GM21717 (cell line): Measurements from ENCODE around the gene FILIP1L.

Experiments
- ATAC-seq: cut with Tn5 transposase; IDR thresholded peaks from one replicate; pipeline ENCODE4 v1.9.1; 2021; ENCODE audit warnings: mild to moderate bottlenecking, moderate library complexity; ENCODE audit not compliant: unreplicated experiment

The FILIP1L gene

DNA sequence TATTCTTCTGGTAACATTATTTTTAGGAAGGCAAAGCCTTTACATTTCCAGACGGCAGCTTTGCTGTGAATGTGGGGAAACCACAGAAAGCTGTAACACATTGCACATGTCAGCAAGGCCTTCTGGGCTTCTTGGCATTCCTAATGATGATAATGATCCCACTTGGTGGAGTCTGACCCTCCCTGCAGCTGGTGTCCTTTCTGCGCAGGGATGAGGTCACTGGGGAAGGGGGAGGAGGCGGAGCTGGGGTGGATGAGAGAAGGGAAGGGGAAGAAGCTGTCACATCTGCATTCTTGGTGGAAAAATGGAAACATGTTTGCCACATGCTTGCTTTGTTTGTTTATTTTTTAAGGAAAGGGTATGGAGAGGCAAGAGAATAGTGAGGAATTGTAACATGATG is 68.6 kb downstream of the FILIP1L start:
- no peak for ATAC-seq

DNA sequence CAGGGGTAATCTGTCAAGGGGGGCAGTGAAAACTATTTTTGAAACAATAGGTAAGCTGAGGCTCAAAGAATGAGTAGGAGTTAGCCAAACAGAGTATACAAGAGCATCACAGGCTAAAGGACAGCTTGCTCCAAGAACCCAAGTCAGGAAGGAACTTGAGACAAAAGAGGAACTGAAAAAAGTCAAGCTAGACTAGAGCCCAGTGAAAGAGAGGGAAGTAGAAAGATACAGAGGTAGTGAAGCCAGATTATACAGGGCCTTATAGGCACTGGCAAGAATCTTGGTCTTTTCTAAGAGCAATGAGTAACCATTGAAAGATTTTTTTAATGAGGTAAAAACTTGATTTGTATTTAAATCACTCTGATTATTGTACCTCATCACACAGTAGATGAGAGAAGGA is 69.9 kb downstream of the FILIP1L start:
- ATAC-seq: peak; percentile 72

DNA sequence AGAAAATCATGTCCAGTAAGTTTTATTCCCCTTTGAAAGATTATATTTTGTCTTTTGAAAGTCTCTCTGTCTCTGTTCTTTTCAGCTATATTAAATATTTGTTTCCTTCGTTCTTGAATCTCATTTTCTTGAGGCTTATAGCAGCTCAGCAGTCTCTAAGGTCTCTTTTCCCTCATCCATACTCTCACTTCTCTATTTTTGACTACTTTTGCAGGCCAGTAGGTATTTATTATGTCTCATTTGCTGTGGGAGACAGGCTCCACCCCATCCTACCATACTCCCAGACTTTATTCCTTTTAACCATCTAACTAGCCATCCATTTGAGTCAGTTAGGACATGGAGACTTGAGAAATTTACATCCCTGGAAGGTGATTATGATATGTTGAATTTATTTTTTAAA is 71.0 kb downstream of the FILIP1L start:
- no peak for ATAC-seq

DNA sequence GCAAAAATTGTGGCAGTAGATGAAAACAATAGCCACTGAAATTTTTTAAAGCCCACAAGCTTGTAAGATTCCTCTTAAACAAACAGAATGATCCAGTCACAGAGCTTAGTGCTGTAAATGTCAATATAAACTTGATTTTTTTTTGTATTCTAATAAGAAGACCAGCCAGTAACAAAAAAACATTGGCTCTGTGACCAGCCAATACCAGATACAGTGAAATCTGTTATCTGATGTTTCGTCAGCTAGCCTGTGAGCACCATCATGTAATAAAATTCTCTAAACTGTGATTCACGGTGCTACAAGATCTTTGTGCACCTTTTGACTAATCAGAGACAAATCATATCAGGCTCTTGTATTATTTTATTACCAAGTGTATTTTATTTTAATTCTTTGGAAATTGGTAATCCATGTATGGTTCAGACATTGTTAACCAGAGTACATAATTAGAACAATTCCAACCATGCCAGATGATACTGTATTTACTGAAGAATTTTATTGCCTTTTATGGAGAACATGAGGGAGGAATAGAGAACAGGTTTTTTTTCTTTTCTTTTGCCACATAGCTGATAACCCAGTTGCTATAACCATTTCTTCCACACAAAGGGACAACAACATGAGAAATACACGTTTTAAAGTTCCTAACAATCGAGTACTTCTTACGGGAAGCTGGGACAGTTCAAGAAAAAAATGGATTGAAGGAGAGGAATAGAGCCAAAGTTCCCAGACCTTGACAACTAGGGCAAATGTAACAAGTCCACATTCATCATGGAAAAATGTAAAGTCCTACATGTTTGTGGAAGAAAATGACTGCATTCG is 71.9 kb downstream of the FILIP1L start:
- no peak for ATAC-seq

DNA sequence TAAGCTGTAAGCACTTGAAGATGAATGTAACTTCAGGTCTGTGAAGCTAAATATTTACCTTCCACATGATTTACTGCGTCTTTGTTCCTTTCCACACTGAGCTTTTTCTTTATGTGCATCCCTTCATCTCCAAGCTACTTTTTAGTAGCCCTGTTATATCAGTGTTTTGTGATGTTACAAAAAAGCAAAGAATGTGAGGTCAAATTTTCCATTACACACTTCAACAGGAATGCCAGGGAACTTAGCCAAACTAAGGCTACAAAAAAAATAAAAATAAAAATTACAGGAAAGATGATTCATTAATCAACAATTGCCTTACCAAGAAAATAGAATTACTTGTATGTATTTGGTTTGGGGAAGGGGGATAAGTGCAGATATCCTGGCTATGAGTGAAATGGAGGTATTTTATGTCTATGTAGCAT is 73.0 kb downstream of the FILIP1L start:
- ATAC-seq: no peak

DNA sequence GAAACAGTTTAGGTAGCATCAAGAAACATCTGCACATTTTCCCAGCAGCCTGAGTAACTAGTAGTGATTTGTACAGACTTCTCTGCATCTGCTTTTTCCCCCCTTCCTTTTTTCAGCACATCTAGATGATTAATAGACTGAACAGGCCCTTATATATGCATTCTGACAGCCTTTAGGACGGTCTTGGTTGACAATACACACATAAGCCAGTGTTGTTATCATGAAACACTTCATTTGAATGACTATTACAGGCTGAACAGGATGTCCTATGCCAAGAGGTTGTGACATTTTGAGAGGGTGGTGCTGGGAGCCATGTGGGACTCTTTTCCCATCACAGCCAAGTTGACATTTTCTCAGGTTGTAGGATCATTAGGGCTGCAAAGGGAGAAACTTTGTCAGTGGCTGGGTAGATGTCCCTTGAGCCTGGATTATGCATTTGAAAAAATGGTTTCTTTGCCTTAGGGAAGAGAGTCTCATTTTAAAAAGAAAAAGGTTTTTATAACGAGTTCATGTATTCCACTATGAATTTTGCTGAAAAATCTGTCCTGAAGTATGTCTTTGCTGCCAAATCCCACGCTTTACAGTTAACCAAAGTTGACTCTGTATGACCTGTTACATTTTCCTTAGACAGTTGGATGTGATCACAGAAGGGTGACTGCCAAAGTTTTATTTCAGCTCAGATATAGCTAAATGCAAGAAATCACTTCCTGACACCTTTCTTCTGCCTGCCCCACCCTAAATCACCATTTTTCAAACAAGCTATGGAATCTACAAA is 73.7 kb downstream of the FILIP1L start:
- no peak for ATAC-seq

DNA sequence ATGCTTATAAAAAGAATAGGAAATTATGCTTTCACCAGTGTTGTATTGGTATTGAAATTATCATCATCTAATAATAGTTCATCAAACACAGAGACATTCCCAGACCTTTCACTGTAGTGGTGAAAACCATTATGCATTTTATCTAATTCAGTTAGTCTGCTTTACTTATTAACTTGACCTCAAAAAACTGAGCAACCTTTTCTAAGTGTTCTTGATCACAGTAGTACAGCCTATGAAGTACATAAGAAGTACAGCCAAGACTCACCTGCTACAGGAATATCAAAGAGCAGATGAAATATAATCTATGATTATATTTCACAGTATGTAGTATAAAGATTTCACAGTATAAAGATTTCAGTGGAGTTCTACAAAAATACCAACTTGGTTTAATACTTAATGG is 75.2 kb downstream of the FILIP1L start:
- ATAC-seq: no peak

DNA sequence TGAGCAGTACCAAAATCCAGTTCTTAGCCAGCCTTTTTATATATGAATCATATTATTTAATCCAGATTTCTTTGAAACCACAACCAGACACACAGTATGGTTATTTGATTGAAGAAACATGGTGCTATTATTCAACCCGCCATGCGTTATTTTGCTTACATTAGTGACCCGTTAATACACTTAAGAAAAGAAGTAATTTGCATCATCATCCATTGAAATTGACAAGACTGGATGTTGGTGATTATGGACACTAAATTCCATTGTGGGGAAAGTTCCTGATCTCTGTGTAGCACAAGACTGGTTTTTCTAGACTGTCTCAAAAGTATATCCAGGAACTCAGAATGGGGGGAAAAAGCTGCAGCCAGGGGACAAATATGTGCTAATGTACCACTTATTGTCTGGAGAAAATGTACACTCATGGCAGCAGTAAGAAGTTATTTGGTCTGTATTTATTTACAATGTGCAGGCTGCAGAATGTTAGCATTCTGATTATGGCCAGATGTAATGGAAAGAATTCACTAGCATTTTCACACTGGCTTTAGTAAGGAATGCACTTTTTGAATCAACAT is 80.3 kb downstream of the FILIP1L start:
- no peak for ATAC-seq

DNA sequence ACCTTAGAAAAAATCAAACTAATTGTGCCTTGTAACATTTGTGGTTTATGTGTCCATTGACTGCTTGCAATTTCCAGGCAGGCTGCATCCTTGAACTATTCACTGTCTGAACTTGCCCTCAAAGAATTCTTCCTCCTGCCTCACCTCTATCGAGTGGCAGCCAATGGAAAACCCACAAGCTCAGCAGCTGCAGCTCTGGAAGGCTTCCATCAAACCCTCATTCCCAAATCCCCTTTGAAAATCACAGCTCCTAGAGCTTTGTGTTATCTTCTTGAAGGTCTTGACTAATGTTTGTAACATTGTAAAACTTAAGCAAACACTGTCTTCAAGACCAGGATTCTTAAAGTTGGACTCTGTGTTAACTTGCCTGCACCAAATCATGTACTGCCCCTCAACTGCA is 81.1 kb downstream of the FILIP1L start:
- no peak for ATAC-seq

DNA sequence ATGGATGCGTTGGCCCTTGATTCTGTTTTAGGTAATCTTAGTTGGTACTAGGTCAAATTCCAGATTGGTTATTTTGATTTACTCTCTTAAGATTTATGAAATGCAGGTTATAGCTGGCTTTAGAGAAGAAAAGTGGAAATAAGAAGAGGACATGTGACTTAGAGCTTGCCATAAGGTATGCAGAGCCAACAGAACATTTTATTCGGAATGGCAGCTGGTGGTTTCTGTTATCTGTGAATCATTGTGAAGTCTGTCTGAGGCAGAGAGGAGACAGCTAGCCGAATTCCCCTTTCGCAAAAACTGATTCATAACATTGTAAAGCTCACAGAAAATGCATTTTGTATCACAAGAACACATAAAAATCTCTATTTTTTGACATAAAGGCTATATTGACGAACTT is 82.1 kb downstream of the FILIP1L start:
- no peak for ATAC-seq

DNA sequence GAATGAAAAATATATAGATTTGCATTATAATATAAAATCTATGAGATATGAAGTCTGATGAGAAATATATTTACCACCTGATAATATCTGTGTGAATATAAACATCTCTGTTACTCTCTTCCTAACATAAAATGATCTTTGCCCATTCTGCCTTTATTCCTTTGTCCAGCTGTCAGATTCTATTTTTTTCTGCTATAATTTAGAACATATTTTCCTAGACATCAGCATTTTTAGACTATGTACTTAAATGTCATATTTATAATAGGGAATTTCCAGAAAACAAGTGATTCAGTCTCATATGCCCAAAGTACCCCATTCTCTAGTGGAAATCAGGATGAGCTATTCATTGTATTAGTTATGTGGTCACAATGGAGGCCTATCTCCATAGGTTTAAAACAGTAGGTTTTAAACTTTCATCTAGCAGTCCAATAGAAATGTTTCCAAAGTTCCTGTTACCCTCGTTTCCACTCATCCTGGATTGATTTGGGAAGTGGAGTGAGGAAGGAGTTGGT is 83.3 kb downstream of the FILIP1L start:
- ATAC-seq: no peak

DNA sequence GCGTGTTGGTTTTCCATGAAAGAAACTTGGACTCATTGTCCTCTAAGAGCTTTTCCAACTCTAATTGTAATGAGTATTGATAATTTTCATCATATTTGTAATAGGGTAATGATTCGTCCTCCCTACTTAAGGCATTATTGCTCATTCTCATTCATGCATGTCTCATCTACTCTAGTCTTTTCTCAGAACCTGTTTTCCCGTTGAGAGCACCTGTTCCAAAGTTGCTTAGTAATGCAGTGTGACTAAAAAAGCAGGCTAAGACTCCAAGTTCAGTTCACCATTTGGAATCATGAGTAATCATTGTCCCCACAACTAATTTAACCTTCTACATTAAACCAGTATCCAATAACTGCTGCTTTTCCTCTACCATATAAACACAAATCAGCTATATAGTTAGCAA is 84.0 kb downstream of the FILIP1L start:
- ATAC-seq: no peak

DNA sequence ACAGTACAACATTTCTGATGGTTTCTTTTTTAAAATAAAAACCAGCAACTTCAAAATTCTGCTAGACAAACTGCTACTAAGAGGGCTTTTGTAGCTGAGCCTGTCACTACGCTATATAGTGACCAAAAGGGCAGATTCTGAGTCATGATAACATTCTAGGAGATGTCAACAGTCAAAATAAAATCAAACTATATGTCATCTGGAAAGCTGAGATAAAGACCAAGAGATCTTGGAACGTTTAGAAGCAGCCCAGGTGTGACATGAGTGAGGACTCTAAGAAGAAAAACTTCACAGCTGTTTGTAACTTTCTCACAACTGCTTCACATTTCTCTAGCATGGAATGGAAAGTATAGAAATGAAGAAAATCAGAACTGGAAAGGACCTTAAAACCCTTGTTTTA is 84.6 kb downstream of the FILIP1L start:
- ATAC-seq: peak; percentile 59

DNA sequence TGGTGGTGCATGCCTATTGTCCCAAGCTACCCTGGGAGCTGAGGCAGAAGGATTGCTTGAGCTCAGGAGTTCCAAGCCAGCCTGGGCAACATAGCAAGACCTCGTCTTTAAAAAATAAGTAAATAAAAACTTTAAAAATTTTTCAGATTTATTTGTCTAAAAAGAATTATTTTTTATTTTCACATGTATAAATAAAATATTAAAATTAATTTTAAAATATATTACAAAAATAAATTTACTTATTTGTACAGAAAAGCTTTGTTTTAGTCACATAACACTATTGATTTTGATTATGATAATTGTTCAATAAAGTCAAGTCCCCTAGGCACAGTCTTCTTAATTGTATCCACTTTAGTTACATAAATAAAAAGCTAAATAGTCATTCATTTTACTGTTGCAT is 85.2 kb downstream of the FILIP1L start:
- no peak for ATAC-seq

DNA sequence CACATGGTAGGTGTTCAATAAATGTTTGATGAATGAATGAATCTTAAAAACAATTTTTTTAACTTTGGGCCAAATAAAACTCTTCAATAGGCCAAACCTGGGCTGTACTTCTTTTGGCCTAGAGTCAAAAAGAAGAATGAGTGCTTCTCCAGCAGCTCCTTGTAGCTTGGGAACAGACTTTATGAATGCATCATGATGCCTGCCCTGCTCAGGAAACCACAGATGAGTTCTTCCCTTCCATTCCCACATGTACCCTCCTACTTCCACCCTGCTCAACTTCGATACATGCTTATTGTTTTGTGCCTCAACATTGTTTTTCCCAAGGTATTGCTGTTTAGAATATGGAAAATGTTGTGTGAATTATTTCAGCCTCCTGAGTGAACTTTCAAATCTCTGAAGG is 87.0 kb downstream of the FILIP1L start:
- no peak for ATAC-seq

DNA sequence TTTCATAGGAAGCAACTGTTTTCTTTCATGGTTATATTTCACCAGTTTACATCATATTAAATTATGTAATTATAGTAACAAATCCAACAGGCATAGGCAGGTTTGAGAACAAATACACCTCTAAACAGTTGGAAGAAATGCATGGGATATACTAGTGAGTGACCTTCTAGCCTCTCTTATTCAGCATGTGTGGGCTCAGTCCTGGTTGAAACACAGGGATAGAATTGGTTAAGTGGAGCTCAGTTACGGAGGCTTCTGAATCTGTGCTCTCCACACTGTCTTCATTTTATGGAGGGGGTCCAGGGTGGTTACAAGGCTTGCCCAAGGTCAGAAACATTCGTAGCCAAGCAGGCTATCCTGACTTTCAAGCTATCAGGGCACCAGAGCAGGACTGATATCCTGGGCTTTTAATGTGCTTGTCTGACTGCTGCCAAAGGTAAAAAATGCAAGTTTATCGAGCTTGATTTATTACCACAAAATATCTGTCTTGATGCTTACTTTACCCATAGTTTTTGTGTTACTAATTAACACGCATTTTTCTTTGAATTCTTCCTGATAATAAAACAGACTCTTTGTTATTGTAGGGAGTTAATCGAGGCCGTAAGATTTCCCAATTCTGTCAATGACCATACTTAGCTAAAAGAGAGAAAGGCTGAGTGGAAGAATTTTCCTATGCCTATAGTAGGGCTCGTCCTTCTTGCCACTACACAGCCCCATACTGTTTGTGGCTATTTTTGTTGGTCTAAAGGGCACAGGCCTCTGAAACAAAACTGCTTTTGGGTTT is 89.6 kb downstream of the FILIP1L start:
- no peak for ATAC-seq

DNA sequence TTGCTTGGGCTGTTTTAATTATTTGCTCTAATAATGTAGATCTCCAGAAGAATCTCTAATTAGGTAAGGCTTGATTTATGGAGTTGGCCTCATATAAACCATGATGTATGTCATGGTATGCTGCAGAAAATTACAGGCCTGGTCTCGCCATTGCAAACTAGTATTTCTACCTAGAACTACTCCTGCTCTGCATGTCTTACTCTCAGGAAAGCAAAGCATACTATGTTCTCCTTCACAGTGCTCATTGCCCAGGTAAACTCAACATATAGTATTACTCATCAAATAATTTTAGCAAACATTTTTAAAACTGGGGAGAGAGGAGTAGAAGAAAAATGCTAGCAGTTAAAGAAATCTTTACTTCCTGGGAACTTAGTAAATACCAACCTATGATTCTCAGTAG is 90.7 kb downstream of the FILIP1L start:
- no peak for ATAC-seq

DNA sequence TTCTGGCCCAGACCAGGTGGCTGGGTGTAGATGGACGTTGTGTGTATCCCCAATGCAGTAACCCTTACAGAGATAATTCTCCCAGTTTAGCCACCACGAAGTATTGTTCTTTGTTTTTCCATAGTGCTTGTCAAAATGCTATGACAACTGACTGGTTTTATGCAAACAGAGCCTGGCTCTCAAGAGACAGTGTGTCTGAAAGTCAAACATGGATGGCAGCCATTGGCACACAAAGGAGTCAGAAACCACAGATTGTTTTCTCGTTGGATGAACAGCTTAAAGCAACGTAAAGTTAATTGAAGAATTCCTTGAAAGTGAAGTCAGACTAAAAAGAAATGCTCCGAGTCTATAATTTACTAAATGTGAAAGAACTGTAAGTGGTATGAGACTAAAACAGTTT is 91.2 kb downstream of the FILIP1L start:
- ATAC-seq: no peak

DNA sequence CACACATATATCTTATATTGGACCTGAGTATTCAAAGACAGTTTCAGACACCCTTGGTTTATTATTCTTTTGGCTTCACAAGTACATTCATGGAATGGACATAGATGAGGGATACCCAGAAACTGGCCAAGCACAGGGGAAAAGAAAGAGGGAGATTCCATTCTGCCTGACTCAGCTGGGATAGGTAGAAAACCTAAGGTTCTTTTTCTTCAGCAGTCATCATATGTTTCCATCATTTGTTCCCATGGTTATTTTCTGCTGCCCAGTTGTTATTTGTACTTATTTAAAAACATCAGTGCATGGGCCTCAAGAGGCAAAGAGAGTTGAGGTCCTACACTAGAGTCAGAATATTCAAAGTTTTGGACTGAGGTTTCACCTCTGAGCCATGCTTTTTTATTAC is 91.8 kb downstream of the FILIP1L start:
- ATAC-seq: no peak

DNA sequence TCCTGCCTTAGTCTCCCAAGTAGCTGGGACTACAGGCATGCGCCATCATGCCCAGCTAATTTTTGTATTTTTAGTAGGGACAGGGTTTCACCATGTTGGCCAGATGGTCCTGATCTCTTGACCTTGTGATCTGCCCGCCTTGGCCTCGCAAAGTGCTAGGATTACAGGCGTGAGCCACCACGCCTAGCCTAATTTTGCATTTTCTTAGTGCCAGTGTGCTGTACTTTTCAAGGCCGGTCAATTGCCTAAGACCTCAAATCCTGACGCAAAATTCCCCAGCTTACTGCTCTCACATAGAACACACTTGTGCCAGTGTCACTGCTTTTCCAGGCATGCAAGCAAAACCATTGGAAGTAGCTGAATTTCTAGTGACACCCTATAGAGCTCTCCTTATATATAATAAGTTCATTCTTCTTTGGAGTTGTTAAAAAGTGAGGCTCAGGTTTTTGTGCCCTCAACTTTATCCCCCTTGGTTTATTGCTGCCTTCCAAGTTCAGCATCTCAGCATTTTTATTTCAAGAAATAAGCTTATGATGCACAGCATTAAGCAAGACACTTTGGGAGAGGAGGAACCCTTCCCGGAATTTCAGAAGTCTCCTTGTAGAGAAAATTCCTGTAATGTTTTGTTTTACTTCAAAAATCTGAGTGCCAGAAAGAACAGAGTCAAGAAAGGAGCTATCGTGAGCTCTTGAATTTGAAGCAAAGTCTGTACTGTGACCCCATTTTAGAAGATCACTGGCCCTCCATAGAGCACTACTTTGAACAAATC is 93.2 kb downstream of the FILIP1L start:
- no peak for ATAC-seq
